IPS-20b (cell line): ENCODE measurements around the gene MTHFD1L.

Experiments
- H3K27ac ChIP-seq: one replicate; pipeline ENCODE4 v1.5.1; 2013; ENCODE audit warnings: low read length
- H3K27me3 ChIP-seq: 2 replicates; pipeline ENCODE4 v1.6.1; 2013; ENCODE audit warnings: mild to moderate bottlenecking, low read length, inconsistent platforms; ENCODE audit not compliant: insufficient read depth
- H3K36me3 ChIP-seq: 2 replicates; pipeline ENCODE4 v1.6.1; 2013; ENCODE audit warnings: low read depth, mild to moderate bottlenecking, inconsistent platforms, low read length, moderate library complexity; ENCODE audit not compliant: insufficient read depth
- H3K4me1 ChIP-seq: 2 replicates; pipeline ENCODE4 v1.6.1; 2013; ENCODE audit warnings: mild to moderate bottlenecking, control low read depth, inconsistent platforms, low read length, moderate library complexity; ENCODE audit not compliant: insufficient read depth
- H3K4me3 ChIP-seq: 2 replicates; pipeline ENCODE4 v1.5.1; 2013; ENCODE audit warnings: mild to moderate bottlenecking, low read length, inconsistent platforms
- H3K9ac ChIP-seq: 2 replicates; pipeline ENCODE4 v1.6.1; 2013; ENCODE audit warnings: low read depth, mild to moderate bottlenecking, inconsistent platforms, low read length, moderate library complexity
- H3K9me3 ChIP-seq: 2 replicates; pipeline ENCODE4 v1.6.1; 2013; ENCODE audit warnings: mild to moderate bottlenecking, low read depth, low read length, inconsistent platforms; ENCODE audit not compliant: insufficient read depth

The MTHFD1L gene

GRCh38 chr6:150905769-150906168 is 40.3 kb downstream of the MTHFD1L start:
- Histone ChIP-seq H3K27me3 (no peaks in the 10 kb centered on the region), H3K27ac (no peak overlapping the region), H3K9me3 (no peaks in the 10 kb centered on the region), H3K4me3 (no peak overlapping the region), H3K9ac (no peak overlapping the region), H3K4me1 (no peaks in the 10 kb centered on the region), H3K36me3 (peaks cover 31% of the 10 kb centered on the region)

- Histone ChIP-seq H3K4me3 (no peak overlapping the region), H3K9me3 (no peaks in the 10 kb centered on the region), H3K4me1 (no peaks in the 10 kb centered on the region), H3K36me3 (peaks cover 35% of the 10 kb centered on the region), H3K27me3 (no peaks in the 10 kb centered on the region), H3K9ac (no peak overlapping the region), H3K27ac (no peak overlapping the region)
These were observed 41.3 kb downstream of the MTHFD1L start for GRCh38 chr6:150906641-150907326.

DNA sequence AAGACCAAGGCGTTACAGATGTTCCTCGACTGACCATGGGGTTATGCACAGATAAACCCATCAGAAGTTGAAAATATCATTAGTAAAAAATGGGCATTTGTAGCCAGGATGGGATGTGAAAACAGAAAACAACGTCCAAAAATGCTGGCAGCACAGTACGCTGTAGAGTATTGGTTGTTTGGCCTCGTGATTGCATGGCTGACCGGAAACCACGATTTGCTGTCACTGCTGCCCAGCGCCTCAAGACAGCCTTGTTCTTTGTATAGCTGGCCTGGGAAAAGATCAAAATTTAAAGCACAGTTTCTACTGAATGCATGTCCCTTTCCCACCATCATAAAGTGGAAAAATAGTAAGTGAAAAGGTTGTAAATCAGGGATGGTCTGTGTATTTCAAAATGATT is 41.9 kb downstream of the MTHFD1L start:
- H3K9me3 ChIP-seq, result no peaks in the 10 kb centered on the region
- no peak overlapping the region for H3K27ac ChIP-seq
- H3K4me1 ChIP-seq, result no peaks in the 10 kb centered on the region
- H3K36me3 ChIP-seq, result peaks cover 40% of the 10 kb centered on the region
- H3K9ac ChIP-seq, result no peak overlapping the region
- H3K27me3 ChIP-seq, result no peaks in the 10 kb centered on the region
- no peak overlapping the region for H3K4me3 ChIP-seq

GRCh38 chr6:150908901-150909300 is 43.4 kb downstream of the MTHFD1L start:
- peaks cover 44% of the 10 kb centered on the region for H3K36me3 ChIP-seq
- no peak overlapping the region for H3K4me3 ChIP-seq
- no peak overlapping the region for H3K9ac ChIP-seq
- no peak overlapping the region for H3K27ac ChIP-seq
- H3K4me1 ChIP-seq, result no peaks in the 10 kb centered on the region
- H3K27me3 ChIP-seq, result no peaks in the 10 kb centered on the region
- no peaks in the 10 kb centered on the region for H3K9me3 ChIP-seq

GRCh38 chr6:150910561-150910960 is 45.1 kb downstream of the MTHFD1L start:
- no peaks in the 10 kb centered on the region for H3K9me3 ChIP-seq
- H3K9ac ChIP-seq, result no peak overlapping the region
- no peak overlapping the region for H3K27ac ChIP-seq
- H3K27me3 ChIP-seq, result no peaks in the 10 kb centered on the region
- no peak overlapping the region for H3K4me3 ChIP-seq
- peaks cover 43% of the 10 kb centered on the region for H3K36me3 ChIP-seq
- no peaks in the 10 kb centered on the region for H3K4me1 ChIP-seq

GRCh38 chr6:150914372-150914771 is 48.9 kb downstream of the MTHFD1L start:
- Histone ChIP-seq H3K27ac (no peak overlapping the region), H3K36me3 (peaks cover 33% of the 10 kb centered on the region), H3K4me1 (no peaks in the 10 kb centered on the region), H3K9ac (no peak overlapping the region), H3K4me3 (no peak overlapping the region), H3K27me3 (no peaks in the 10 kb centered on the region), H3K9me3 (no peaks in the 10 kb centered on the region)

DNA sequence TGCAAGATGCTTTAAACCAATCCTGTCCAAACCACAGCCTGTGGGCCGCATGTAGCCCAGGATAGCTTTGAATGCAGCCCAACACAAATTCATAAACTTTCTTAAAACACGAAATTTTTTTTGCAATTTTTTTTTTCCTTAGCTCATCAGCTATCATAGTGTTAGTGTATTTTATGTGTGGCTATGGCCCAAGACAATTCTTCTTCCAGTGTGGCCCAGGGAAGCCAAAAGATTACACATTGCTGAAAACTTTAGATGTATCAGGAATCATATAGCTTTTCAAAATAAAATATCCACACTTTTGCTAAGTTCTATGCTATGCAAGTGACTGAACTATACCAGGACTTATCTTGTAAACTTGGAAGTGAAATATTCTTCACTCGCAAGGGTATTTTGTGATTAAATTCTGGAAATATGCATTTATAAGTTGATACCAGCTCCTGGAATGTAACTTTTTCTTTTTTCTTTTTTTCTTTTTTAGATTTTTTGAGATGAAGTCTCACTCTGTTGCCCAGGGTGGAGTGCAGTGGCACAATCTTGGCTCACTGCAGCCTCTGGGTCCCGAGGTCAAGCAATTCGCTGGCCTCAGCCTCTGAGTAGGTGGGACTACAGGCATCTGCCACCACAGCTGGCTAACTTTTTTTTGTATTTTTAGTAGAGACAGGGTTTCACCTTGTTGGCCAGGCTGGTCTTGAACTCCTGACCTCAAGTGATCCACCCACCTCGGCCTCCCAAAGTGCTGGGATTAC is 49.8 kb downstream of the MTHFD1L start:
- H3K36me3 ChIP-seq, result peaks cover 39% of the 10 kb centered on the region
- no peak overlapping the region for H3K9ac ChIP-seq
- H3K4me3 ChIP-seq, result no peak overlapping the region
- no peaks in the 10 kb centered on the region for H3K9me3 ChIP-seq
- H3K27me3 ChIP-seq, result no peaks in the 10 kb centered on the region
- no peak overlapping the region for H3K27ac ChIP-seq
- H3K4me1 ChIP-seq, result no peaks in the 10 kb centered on the region

- Histone ChIP-seq H3K9me3 (no peaks in the 10 kb centered on the region), H3K27ac (no peak overlapping the region), H3K27me3 (no peaks in the 10 kb centered on the region), H3K36me3 (peaks cover 39% of the 10 kb centered on the region), H3K4me3 (no peak overlapping the region), H3K9ac (no peak overlapping the region), H3K4me1 (no peaks in the 10 kb centered on the region)
These were observed 50.4 kb downstream of the MTHFD1L start for GRCh38 chr6:150915880-150916265.

DNA sequence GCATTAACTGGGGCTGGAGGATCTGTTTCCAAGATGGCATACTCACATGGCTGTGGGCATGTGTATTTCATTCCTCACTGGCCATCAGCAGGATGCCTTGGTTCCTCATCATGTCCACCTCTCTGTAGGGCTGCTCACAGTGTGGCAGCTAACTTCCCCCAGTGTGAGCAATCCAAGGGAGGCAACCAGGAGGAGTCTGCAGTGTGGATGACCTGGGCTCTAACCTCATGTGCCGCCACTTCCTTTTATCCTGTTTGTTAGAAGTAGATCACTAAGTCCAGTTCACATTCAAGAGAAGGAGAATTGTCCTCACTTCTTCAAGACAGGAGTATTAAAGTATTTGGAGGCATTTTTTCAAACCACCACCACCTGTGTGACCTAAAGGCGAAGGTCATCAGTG is 54.4 kb downstream of the MTHFD1L start:
- Histone ChIP-seq H3K4me3 (no peak overlapping the region), H3K9ac (no peak overlapping the region), H3K27ac (no peak overlapping the region), H3K9me3 (no peaks in the 10 kb centered on the region), H3K4me1 (no peaks in the 10 kb centered on the region), H3K27me3 (no peaks in the 10 kb centered on the region), H3K36me3 (peaks cover 48% of the 10 kb centered on the region)

- Histone ChIP-seq H3K36me3 (peaks cover 68% of the 10 kb centered on the region), H3K27ac (no peak overlapping the region), H3K4me1 (no peaks in the 10 kb centered on the region), H3K27me3 (no peaks in the 10 kb centered on the region), H3K9ac (no peak overlapping the region), H3K4me3 (no peak overlapping the region), H3K9me3 (no peaks in the 10 kb centered on the region)
These were observed 56.6 kb downstream of the MTHFD1L start for GRCh38 chr6:150922137-150922536.

- Histone ChIP-seq H3K4me3 (no peak overlapping the region), H3K9me3 (no peaks in the 10 kb centered on the region), H3K4me1 (no peaks in the 10 kb centered on the region), H3K36me3 (peaks cover 57% of the 10 kb centered on the region), H3K9ac (no peak overlapping the region), H3K27ac (no peak overlapping the region), H3K27me3 (no peaks in the 10 kb centered on the region)
These were observed 59.5 kb downstream of the MTHFD1L start for GRCh38 chr6:150924808-150925589.

DNA sequence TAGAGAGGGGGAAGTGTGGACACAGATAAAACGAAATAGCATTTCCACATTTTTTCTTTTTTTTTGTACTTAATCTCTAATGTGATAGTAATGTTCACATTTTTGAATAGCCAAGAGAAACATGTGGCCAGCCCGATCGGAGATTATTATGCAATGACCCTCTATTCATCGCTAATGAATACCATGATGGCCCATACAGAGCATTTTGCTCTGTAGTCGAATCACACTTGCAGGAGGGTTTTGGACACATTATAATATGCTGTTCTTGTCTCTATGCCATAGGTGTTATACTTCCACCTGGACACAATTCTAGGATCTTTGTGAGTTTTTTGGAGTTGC is 60.1 kb downstream of the MTHFD1L start:
- no peak overlapping the region for H3K4me3 ChIP-seq
- H3K4me1 ChIP-seq, result no peaks in the 10 kb centered on the region
- no peak overlapping the region for H3K27ac ChIP-seq
- H3K27me3 ChIP-seq, result no peaks in the 10 kb centered on the region
- no peak overlapping the region for H3K9ac ChIP-seq
- no peaks in the 10 kb centered on the region for H3K9me3 ChIP-seq
- peaks cover 54% of the 10 kb centered on the region for H3K36me3 ChIP-seq
